Measurements from ENCODE around the gene METTL26. TPM values are rescaled to one million over a fixed set of nuclear protein-coding genes. Genes with fewer than 3 reads are reported as not detected.
A peak's percentile ranks its signal among the peaks of the same experiment; 100 is the strongest.

METTL26 gene
- total RNA-seq, 1 donor from 2014 or later = 224 TPM

DNA sequence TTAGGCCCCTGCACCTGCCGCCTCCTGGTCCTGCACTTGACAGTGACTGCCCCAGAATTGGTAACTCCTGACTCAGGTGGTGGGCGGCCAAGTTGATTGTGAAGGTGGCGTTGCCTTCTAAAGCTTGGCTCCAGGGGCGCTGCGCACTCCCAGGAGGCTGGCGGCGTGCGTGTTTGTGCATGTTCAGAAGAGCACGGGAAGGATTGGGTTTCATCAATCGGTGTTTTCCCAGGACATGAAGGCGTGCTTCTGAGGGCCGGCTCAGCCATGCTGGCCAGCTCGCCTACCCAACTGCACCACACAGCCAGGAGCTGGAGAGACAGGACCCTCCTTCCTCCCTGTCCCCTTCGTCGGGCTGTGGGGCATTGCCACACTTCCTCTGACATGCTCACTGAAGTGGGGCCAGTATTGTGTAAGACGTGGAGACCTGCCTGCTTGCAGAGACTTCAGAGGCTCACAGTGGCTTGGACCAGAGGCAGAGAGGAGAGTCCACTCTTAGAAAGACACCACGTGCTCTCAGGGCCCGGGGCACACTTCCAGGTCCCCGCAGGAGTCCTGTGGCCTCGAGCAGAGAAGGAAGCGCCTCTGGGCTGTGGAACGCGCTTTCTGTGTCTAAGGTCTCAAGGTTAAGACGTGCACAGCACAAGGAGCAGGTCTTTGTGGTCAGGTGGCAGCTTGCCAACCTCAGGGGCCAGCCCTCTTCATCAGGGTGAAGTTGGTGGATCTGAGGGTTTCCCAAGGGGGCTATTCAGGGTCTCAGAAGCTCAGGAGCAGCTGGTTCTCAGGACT, 43.4 kb downstream of the METTL26 start:
- TF ChIP-seq, protein P1, sequence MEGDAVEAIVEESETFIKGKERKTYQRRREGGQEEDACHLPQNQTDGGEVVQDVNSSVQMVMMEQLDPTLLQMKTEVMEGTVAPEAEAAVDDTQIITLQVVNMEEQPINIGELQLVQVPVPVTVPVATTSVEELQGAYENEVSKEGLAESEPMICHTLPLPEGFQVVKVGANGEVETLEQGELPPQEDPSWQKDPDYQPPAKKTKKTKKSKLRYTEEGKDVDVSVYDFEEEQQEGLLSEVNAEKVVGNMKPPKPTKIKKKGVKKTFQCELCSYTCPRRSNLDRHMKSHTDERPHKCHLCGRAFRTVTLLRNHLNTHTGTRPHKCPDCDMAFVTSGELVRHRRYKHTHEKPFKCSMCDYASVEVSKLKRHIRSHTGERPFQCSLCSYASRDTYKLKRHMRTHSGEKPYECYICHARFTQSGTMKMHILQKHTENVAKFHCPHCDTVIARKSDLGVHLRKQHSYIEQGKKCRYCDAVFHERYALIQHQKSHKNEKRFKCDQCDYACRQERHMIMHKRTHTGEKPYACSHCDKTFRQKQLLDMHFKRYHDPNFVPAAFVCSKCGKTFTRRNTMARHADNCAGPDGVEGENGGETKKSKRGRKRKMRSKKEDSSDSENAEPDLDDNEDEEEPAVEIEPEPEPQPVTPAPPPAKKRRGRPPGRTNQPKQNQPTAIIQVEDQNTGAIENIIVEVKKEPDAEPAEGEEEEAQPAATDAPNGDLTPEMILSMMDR (conservative IDR thresholded peaks at IDR 0.05; ENCODE audit: low read depth, low read length) = peak; percentile 31
- DNase-seq (ENCODE audit: low read depth) = no peak

DNA sequence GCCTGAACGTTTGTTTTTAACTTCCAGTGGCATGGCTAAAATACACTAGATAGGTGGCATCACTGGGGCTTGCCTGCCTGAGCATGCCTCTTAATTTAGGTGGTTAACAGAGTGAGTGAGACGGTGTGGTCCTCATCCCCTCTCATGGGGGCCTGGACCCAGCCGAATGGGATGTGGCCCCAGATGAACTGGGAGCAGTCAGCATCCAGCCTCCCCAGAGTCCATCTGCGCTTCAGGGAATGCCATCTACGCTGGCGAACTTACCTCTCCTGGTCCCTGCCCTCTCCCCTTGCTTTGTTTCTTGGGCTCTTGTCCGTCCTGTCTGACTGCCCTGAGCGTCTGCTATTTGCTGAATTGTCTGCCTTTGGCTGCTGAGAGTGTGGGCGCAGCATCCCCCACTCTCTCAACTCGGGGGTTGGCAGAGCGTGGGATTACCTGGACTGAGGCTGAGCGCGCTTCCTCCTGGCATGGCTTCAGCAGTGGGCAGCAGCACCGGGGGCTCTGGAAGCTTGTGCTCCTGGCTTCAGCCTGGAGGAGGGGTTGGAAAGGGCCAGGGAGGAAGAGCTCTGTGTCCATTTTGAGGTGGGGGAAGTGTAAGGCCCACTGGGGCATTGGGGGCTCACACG, 44.1 kb downstream of the METTL26 start:
- TF ChIP-seq, protein P1 (conservative IDR thresholded peaks at IDR 0.05; ENCODE audit: low read depth, low read length) = no peak
- no peak for DNase-seq (ENCODE audit: low read depth)
- H3K4me3 ChIP-seq (ENCODE audit: low read depth, low read length) = no peak overlapping the region

More for the DNA sequence above, 43.4 kb downstream of the METTL26 start:
- H3K4me3 ChIP-seq (ENCODE audit: low read depth, low read length) = no peak overlapping the region

GRCh38 chr16:591231-591630, 44.9 kb downstream of the METTL26 start:
- DNase-seq (ENCODE audit: low read depth) = no peak
- peak overlapping the region; percentile 88 for H3K4me3 ChIP-seq (ENCODE audit: low read depth, low read length)
- TF ChIP-seq, protein P1 (conservative IDR thresholded peaks at IDR 0.05; ENCODE audit: low read depth, low read length) = no peak

DNA sequence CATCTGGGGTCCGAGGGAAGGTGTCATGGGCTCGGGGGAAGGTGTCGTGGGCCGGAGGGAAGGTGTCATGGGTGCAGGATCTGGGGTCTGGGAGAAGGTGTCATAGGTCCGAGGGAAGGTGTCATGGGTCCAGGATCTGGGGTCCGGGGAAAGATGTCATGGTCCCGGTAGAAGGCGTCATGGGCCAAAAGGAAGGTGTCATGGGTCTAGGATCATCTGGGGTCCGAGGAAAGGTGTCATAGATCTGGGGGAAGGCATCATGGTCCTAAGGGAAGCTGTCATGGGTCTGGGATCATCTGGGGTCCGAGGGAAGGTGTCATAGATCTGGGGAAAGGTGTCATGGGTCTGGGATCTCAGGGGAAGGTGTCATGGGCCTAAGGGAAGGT, 45.3 kb downstream of the METTL26 start:
- DNase-seq (ENCODE audit: low read depth) = no peak
- TF ChIP-seq, protein P1 (conservative IDR thresholded peaks at IDR 0.05; ENCODE audit: low read depth, low read length) = no peak
- peak overlapping the region; percentile 88 for H3K4me3 ChIP-seq (ENCODE audit: low read depth, low read length)

GRCh38 chr16:590188-590814, 45.8 kb downstream of the METTL26 start:
- no peak for DNase-seq (ENCODE audit: low read depth)
- TF ChIP-seq, protein P1 (conservative IDR thresholded peaks at IDR 0.05; ENCODE audit: low read depth, low read length) = no peak
- peak overlapping the region; percentile 88 for H3K4me3 ChIP-seq (ENCODE audit: low read depth, low read length)

DNA sequence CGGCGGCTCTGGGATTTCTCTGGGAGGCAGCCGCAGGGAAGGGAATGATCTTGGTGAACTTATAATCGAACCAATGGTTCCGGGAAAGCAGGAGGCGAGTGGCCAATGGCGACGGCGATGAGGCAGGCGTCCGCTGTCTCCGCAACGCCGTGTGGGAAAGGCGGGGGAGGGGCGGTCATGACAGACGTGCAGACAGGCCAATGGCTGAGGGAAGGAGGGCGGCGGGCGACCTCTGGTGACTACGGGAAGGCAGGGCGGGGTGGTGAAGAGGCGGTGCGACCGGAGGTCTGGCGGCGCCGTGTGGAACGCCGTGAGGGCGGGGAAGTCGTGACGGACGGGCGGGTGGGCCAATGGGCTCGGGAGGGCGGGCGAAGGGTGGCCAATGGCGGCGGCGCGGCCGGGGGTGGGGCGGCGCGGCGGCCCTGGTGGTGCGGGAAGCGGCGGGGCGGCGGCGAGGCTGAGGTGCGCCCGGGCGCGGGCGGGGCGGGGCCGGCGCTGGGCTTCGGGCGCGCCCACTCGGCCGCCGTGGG, 46.4 kb downstream of the METTL26 start, which contains the start of gene RAB40C:
Gene RAB40C, plus strand, starts transcription at position 409 of the 530 bp plus-strand sequence. CDS start 226 bp downstream, outside the sequence.
- TF ChIP-seq, protein P1 (conservative IDR thresholded peaks at IDR 0.05; ENCODE audit: low read depth, low read length) = no peak
- peak; percentile 54 for DNase-seq (ENCODE audit: low read depth)

More for the DNA sequence above, 46.4 kb downstream of the METTL26 start, which contains the start of gene RAB40C:
- peak within 1 kb of the TSS; percentile 88 for H3K4me3 ChIP-seq (ENCODE audit: low read depth, low read length)
